ENCODE results near the gene SHB.

SHB gene

GRCh38 chr9:38016375-38017135 is 52.5 kb downstream of the SHB start:
- Histone ChIP-seq H2AFZ (ENCODE audit: insufficient read depth, low read length, poor library complexity) (peak overlapping the region; percentile 37), H2BK5ac (ENCODE audit: low read depth, low read length, poor library complexity) (peak overlapping the region; percentile 95), H3K79me1 (ENCODE audit: low read length) (peaks cover 48% of the 10 kb centered on the region), H3K9ac (ENCODE audit: low read length) (no peak overlapping the region), H4K91ac (ENCODE audit: low read depth, low read length) (peak overlapping the region; percentile 91), H3K14ac (ENCODE audit: low read length) (peak overlapping the region; percentile 82), H3K36me3 (ENCODE audit: control insufficient read depth in 1 of 2, insufficient read depth in 2 of 2, low read length in 2 of 2) (peaks cover 28 to 33% of the 10 kb centered on the region in 2 experiments), H3K79me2 (ENCODE audit: control insufficient read depth, insufficient read depth, low read length, poor library complexity) (peaks cover 24% of the 10 kb centered on the region), H3K4me3 (ENCODE audit: low read depth, low read length) (no peak overlapping the region), H3K27ac (ENCODE audit: low read depth, low read length) (peak overlapping the region; percentile 95), H3K9me3 (ENCODE audit: insufficient read depth, low read depth, low read length) (peaks cover 3% of the 10 kb centered on the region), H3K18ac (ENCODE audit: low read length) (peak overlapping the region; percentile 86), H3K27me3 (ENCODE audit: insufficient read depth, low read length) (no peaks in the 10 kb centered on the region), H3K4me1 (ENCODE audit: control insufficient read depth in 1 of 2, insufficient read depth in 2 of 2, low read length in 2 of 2) (peaks cover 52 to 53% of the 10 kb centered on the region in 2 experiments), H3K4ac (ENCODE audit: low read depth, low read length) (peak overlapping the region; percentile 80), H3K4me2 (ENCODE audit: low read length) (peak overlapping the region; percentile 22), H2BK120ac (ENCODE audit: insufficient read depth, low read length, poor library complexity) (peak overlapping the region; percentile 89), H4K8ac (ENCODE audit: low read depth, low read length) (peak overlapping the region; percentile 82), H4K12ac (ENCODE audit: low read depth, low read length) (peak overlapping the region; percentile 35), H2BK12ac (ENCODE audit: low read length) (peak overlapping the region; percentile 85), H3K23ac (ENCODE audit: low read length) (no peak overlapping the region), H2AK5ac (ENCODE audit: low read length) (peak overlapping the region; percentile 86)
- no CpG with 5 or more reads among the region's 12 CpGs for WGBS (ENCODE audit: extremely low coverage, insufficient coverage, insufficient read length)
- DNase-seq = peak; percentile 88 to 93

- Histone ChIP-seq H2BK5ac (ENCODE audit: low read depth, low read length, poor library complexity) (peak overlapping the region; percentile 81), H3K4me1 (ENCODE audit: control insufficient read depth in 1 of 2, insufficient read depth in 2 of 2, low read length in 2 of 2) (peaks cover 51% of the 10 kb centered on the region in 2 experiments), H3K36me3 (ENCODE audit: control insufficient read depth in 1 of 2, insufficient read depth in 2 of 2, low read length in 2 of 2) (peaks cover 30 to 34% of the 10 kb centered on the region in 2 experiments), H3K14ac (ENCODE audit: low read length) (peak overlapping the region; percentile 68), H3K9ac (ENCODE audit: low read length) (no peak overlapping the region), H3K79me1 (ENCODE audit: low read length) (peaks cover 47% of the 10 kb centered on the region), H2BK120ac (ENCODE audit: insufficient read depth, low read length, poor library complexity) (peak overlapping the region; percentile 35), H3K4me3 (ENCODE audit: low read depth, low read length) (no peak overlapping the region), H3K4me2 (ENCODE audit: low read length) (no peak overlapping the region), H4K12ac (ENCODE audit: low read depth, low read length) (peak overlapping the region; percentile 29), H3K27me3 (ENCODE audit: insufficient read depth, low read length) (no peaks in the 10 kb centered on the region), H3K79me2 (ENCODE audit: control insufficient read depth, insufficient read depth, low read length, poor library complexity) (peaks cover 24% of the 10 kb centered on the region), H4K91ac (ENCODE audit: low read depth, low read length) (peak overlapping the region; percentile 83), H4K8ac (ENCODE audit: low read depth, low read length) (peak overlapping the region; percentile 44), H3K18ac (ENCODE audit: low read length) (peak overlapping the region; percentile 60), H2AK5ac (ENCODE audit: low read length) (peak overlapping the region; percentile 62), H3K9me3 (ENCODE audit: insufficient read depth, low read depth, low read length) (peaks cover 3% of the 10 kb centered on the region), H2BK12ac (ENCODE audit: low read length) (peak overlapping the region; percentile 66), H3K27ac (ENCODE audit: low read depth, low read length) (peak overlapping the region; percentile 95), H3K4ac (ENCODE audit: low read depth, low read length) (peak overlapping the region; percentile 7), H3K23ac (ENCODE audit: low read length) (no peak overlapping the region), H2AFZ (ENCODE audit: insufficient read depth, low read length, poor library complexity) (peak overlapping the region; percentile 37)
- no CpG with 5 or more reads among the region's 7 CpGs for WGBS (ENCODE audit: extremely low coverage, insufficient coverage, insufficient read length)
- no peak for DNase-seq
These were observed 53.1 kb downstream of the SHB start for GRCh38 chr9:38015906-38016305.

- Histone ChIP-seq H3K18ac (ENCODE audit: low read length) (no peak overlapping the region), H3K27me3 (ENCODE audit: insufficient read depth, low read length) (no peaks in the 10 kb centered on the region), H4K91ac (ENCODE audit: low read depth, low read length) (no peak overlapping the region), H3K4me3 (ENCODE audit: low read depth, low read length) (no peak overlapping the region), H4K8ac (ENCODE audit: low read depth, low read length) (no peak overlapping the region), H3K79me2 (ENCODE audit: control insufficient read depth, insufficient read depth, low read length, poor library complexity) (peaks cover 24% of the 10 kb centered on the region), H2BK12ac (ENCODE audit: low read length) (no peak overlapping the region), H3K14ac (ENCODE audit: low read length) (no peak overlapping the region), H3K27ac (ENCODE audit: low read depth, low read length) (peak overlapping the region; percentile 95), H3K36me3 (ENCODE audit: control insufficient read depth in 1 of 2, insufficient read depth in 2 of 2, low read length in 2 of 2) (peaks cover 34 to 40% of the 10 kb centered on the region in 2 experiments), H2AFZ (ENCODE audit: insufficient read depth, low read length, poor library complexity) (no peak overlapping the region), H3K4ac (ENCODE audit: low read depth, low read length) (no peak overlapping the region), H3K23ac (ENCODE audit: low read length) (no peak overlapping the region), H4K12ac (ENCODE audit: low read depth, low read length) (no peak overlapping the region), H3K79me1 (ENCODE audit: low read length) (peaks cover 44% of the 10 kb centered on the region), H2BK120ac (ENCODE audit: insufficient read depth, low read length, poor library complexity) (no peak overlapping the region), H3K4me2 (ENCODE audit: low read length) (no peak overlapping the region), H3K9ac (ENCODE audit: low read length) (no peak overlapping the region), H3K4me1 (ENCODE audit: control insufficient read depth in 1 of 2, insufficient read depth in 2 of 2, low read length in 2 of 2) (peaks cover 49 to 50% of the 10 kb centered on the region in 2 experiments), H2BK5ac (ENCODE audit: low read depth, low read length, poor library complexity) (no peak overlapping the region), H2AK5ac (ENCODE audit: low read length) (no peak overlapping the region), H3K9me3 (ENCODE audit: insufficient read depth, low read depth, low read length) (peaks cover 3% of the 10 kb centered on the region)
- no peak for DNase-seq
- WGBS (ENCODE audit: extremely low coverage, insufficient coverage, insufficient read length) = no CpG with 5 or more reads among the region's 4 CpGs
These were observed 53.8 kb downstream of the SHB start for GRCh38 chr9:38015266-38015665.

DNA sequence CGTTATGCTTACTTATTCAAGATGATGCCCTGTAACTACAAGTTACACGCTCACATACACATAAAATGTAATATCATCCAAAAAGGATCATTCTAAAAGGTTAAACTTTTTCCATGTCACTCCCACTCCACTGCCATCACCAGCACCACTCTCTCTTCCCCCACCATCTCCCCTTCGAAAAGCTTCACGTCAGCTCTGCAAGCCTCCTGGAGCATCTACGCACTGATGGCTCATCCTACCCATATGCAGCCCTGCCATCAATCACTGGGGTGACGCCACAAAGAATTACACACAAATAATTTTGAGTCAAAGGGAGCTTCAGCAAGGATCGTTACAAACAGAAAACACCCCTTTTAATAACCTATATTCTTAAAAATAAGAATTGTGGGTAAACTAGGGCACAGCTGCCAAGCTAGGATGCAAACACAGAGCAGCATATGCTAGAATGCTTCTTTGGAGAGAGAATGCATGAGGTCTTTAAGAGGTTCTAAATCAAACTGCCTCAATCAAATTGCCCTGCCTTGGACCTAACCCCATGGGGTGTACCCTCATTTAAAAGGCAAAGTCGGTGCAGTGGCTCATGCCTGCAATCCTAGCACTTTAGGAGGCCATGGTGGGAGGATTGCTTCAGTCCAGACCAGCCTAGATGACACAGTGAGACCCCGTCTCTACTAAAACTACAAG is 56.1 kb downstream of the SHB start:
- no peak overlapping the region for H2BK5ac ChIP-seq (ENCODE audit: low read depth, low read length, poor library complexity)
- WGBS (ENCODE audit: extremely low coverage, insufficient coverage, insufficient read length) = no CpG with 5 or more reads among the region's 9 CpGs

More for the DNA sequence above, 56.1 kb downstream of the SHB start:
- Histone ChIP-seq H3K23ac (ENCODE audit: low read length) (no peak overlapping the region), H4K8ac (ENCODE audit: low read depth, low read length) (no peak overlapping the region), H3K27me3 (ENCODE audit: insufficient read depth, low read length) (no peaks in the 10 kb centered on the region), H3K4me1 (ENCODE audit: control insufficient read depth in 1 of 2, insufficient read depth in 2 of 2, low read length in 2 of 2) (peaks cover 45 to 49% of the 10 kb centered on the region in 2 experiments), H2BK12ac (ENCODE audit: low read length) (no peak overlapping the region), H2AFZ (ENCODE audit: insufficient read depth, low read length, poor library complexity) (no peak overlapping the region), H4K91ac (ENCODE audit: low read depth, low read length) (no peak overlapping the region), H3K14ac (ENCODE audit: low read length) (no peak overlapping the region), H3K4me3 (ENCODE audit: low read depth, low read length) (no peak overlapping the region), H3K18ac (ENCODE audit: low read length) (no peak overlapping the region), H2BK120ac (ENCODE audit: insufficient read depth, low read length, poor library complexity) (no peak overlapping the region), H2AK5ac (ENCODE audit: low read length) (peak overlapping the region; percentile 15), H3K9ac (ENCODE audit: low read length) (no peak overlapping the region), H3K4me2 (ENCODE audit: low read length) (no peak overlapping the region), H3K36me3 (ENCODE audit: control insufficient read depth in 1 of 2, insufficient read depth in 2 of 2, low read length in 2 of 2) (peaks cover 34 to 42% of the 10 kb centered on the region in 2 experiments), H3K4ac (ENCODE audit: low read depth, low read length) (no peak overlapping the region), H3K79me1 (ENCODE audit: low read length) (peaks cover 35% of the 10 kb centered on the region), H3K9me3 (ENCODE audit: insufficient read depth, low read depth, low read length) (peaks cover 4% of the 10 kb centered on the region), H3K27ac (ENCODE audit: low read depth, low read length) (no peak overlapping the region), H4K12ac (ENCODE audit: low read depth, low read length) (no peak overlapping the region), H3K79me2 (ENCODE audit: control insufficient read depth, insufficient read depth, low read length, poor library complexity) (peaks cover 23% of the 10 kb centered on the region)
- no peak for DNase-seq
